IMR-90 (cell line): ENCODE data around the gene ACACB. TPM values are rescaled to one million over a fixed set of nuclear protein-coding genes. Genes with fewer than 3 reads are reported as not detected.

Source experiments
- ATAC-seq: fragments of 200-7000 bp; cut with Tn5 transposase; 2 replicates; pipeline ENCODE4 v1.9.1; 2020; ENCODE audit warnings: low read depth, mild to moderate bottlenecking, moderate library complexity
- BruUV-seq: library from RNA; stranded (reverse); fragments of 400-500 nt; replicated peaks from 2 replicates; lab custom pipeline; 2021; lab: Mats Ljungman, UMichigan
- CTCF ChIA-PET: fragments of 300-600 bp; formaldehyde crosslinking; extraction: SDS; loops from one replicate; lab custom pipeline; 2021; ENCODE audit warnings: antibody characterized with exemption; lab: Yijun Ruan, JAX
- POLR2A ChIA-PET: fragments of 300-600 bp; sonication (Branson Sonifier 250); formaldehyde crosslinking; loops from one replicate; lab custom pipeline; 2022; ENCODE audit warnings: antibody characterized with exemption; ENCODE audit not compliant: unreplicated experiment; lab: Charles Lee
- DNase-seq: peaks from one replicate; pipeline ENCODE4 v3.0.0; 2013
- H2AFZ ChIP-seq: replicated peaks from 2 replicates; pipeline ENCODE3; 2013; ENCODE audit warnings: low read length, mild to moderate bottlenecking; ENCODE audit not compliant: poor library complexity
- H2AK5ac ChIP-seq: 2 replicates; pipeline ENCODE4 v1.6.1; 2013; ENCODE audit warnings: low read depth, low read length, inconsistent platforms
- H2AK9ac ChIP-seq: replicated peaks from 2 replicates; pipeline ENCODE3; 2013; ENCODE audit warnings: mild to moderate bottlenecking, low read depth, low read length, moderate library complexity; ENCODE audit not compliant: poor library complexity
- H2BK120ac ChIP-seq: 2 replicates; pipeline ENCODE4 v1.6.1; 2013; ENCODE audit warnings: low read depth, low read length, inconsistent platforms
- H2BK15ac ChIP-seq: 3 replicates; pipeline ENCODE4 v1.6.1; 2013; ENCODE audit warnings: low read depth, low read length, inconsistent platforms
- H2BK20ac ChIP-seq: 2 replicates; pipeline ENCODE4 v1.6.1; 2013; ENCODE audit warnings: low read depth, mild to moderate bottlenecking, inconsistent platforms, low read length, moderate library complexity
- H2BK5ac ChIP-seq: 2 replicates; pipeline ENCODE4 v1.6.1; 2013; ENCODE audit warnings: mild to moderate bottlenecking, low read depth, low read length, inconsistent platforms; ENCODE audit not compliant: poor library complexity, severe bottlenecking
- H3K14ac ChIP-seq: replicated peaks from 2 replicates; pipeline ENCODE4 v1.6.1; 2013; ENCODE audit warnings: low read depth, low read length, inconsistent platforms
- H3K18ac ChIP-seq: 2 replicates; pipeline ENCODE4 v1.6.1; 2013; ENCODE audit warnings: low read depth, low read length, control low read depth
- H3K23ac ChIP-seq: 2 replicates; pipeline ENCODE4 v1.6.1; 2013; ENCODE audit warnings: low read depth, low read length, inconsistent platforms
- H3K27ac ChIP-seq: 2 replicates; pipeline ENCODE4 v1.5.1; 2013; ENCODE audit warnings: mild to moderate bottlenecking, control low read depth, low read length; ENCODE audit not compliant: insufficient read depth
- H3K27me3 ChIP-seq: 2 replicates; pipeline ENCODE4 v1.6.1; 2013; ENCODE audit warnings: low read length; ENCODE audit not compliant: control insufficient read depth, insufficient read depth
- H3K36me3 ChIP-seq: 2 replicates; pipeline ENCODE4 v1.6.1; 2013; ENCODE audit warnings: low read length, mixed read lengths; ENCODE audit not compliant: control insufficient read depth, insufficient read depth
- H3K4ac ChIP-seq: 2 replicates; pipeline ENCODE4 v1.6.1; 2013; ENCODE audit warnings: low read depth, low read length, inconsistent platforms
- H3K4me1 ChIP-seq: 2 replicates; pipeline ENCODE4 v1.6.1; 2013; ENCODE audit warnings: low read length, mixed read lengths; ENCODE audit not compliant: control insufficient read depth, insufficient read depth
- H3K4me2 ChIP-seq: 2 replicates; pipeline ENCODE4 v1.6.1; 2013; ENCODE audit warnings: low read depth, mild to moderate bottlenecking, control low read depth, low read length, moderate library complexity
- H3K4me3 ChIP-seq: 2 replicates; pipeline ENCODE4 v1.5.1; 2013; ENCODE audit warnings: low read depth, mild to moderate bottlenecking, control low read depth, low read length, moderate library complexity; ENCODE audit not compliant: insufficient read depth
- H3K56ac ChIP-seq: 2 replicates; pipeline ENCODE4 v1.6.1; 2013; ENCODE audit warnings: low read length, inconsistent platforms; ENCODE audit not compliant: insufficient read depth; ENCODE audit errors: extremely low read depth
- H3K79me1 ChIP-seq, 2 experiments: 2 replicates each; pipeline ENCODE4 v1.6.1; 2013; ENCODE audit warnings: low read length in 2 of 2, inconsistent platforms in 1 of 2, low read depth in 1 of 2
- H3K9ac ChIP-seq: 2 replicates; pipeline ENCODE4 v1.6.1; 2013; ENCODE audit warnings: low read depth, low read length, control low read depth
- H3K9me1 ChIP-seq: 2 replicates; pipeline ENCODE4 v1.6.1; 2013; ENCODE audit warnings: low read length, inconsistent platforms; ENCODE audit not compliant: insufficient read depth
- H3K9me3 ChIP-seq: 2 replicates; pipeline ENCODE4 v1.6.1; 2013; ENCODE audit warnings: low read length; ENCODE audit not compliant: control insufficient read depth, insufficient read depth
- H4K20me1 ChIP-seq: 2 replicates; pipeline ENCODE4 v1.6.1; 2013; ENCODE audit warnings: low read length, inconsistent platforms; ENCODE audit not compliant: insufficient read depth
- H4K5ac ChIP-seq: 2 replicates; pipeline ENCODE4 v1.6.1; 2013; ENCODE audit warnings: mild to moderate bottlenecking, low read depth, low read length, control low read depth
- H4K8ac ChIP-seq, 2 experiments: 2 replicates each; pipeline ENCODE4 v1.6.1; 2013; ENCODE audit warnings: low read depth in 2 of 2, low read length in 2 of 2, control low read depth in 1 of 2, inconsistent platforms in 1 of 2
- H4K91ac ChIP-seq: 2 replicates; pipeline ENCODE4 v1.6.1; 2013; ENCODE audit warnings: low read depth, low read length, inconsistent platforms; ENCODE audit not compliant: insufficient read depth
- BHLHE40 ChIP-seq: fragments of 150-350 bp; IDR thresholded peaks from 2 replicates; pipeline ENCODE4 v1.6.1; 2016; ENCODE audit warnings: mild to moderate bottlenecking, low read depth, low read length
- CEBPB ChIP-seq: IDR thresholded peaks from 2 replicates; pipeline ENCODE4 v1.6.1; 2012; ENCODE audit warnings: low read depth, low read length, improper control_type of control experiment
- CHD1 ChIP-seq: IDR thresholded peaks from 2 replicates; pipeline ENCODE4 v1.6.1; 2012; ENCODE audit warnings: low read depth, low read length, improper control_type of control experiment
- FOS ChIP-seq: fragments of 150-350 bp; IDR thresholded peaks from 2 replicates; pipeline ENCODE4 v1.6.1; 2016; ENCODE audit warnings: low read depth, low read length
- MAFK ChIP-seq: IDR thresholded peaks from 2 replicates; pipeline ENCODE4 v1.6.1; 2012; ENCODE audit warnings: low read depth, low read length, improper control_type of control experiment
- POLR2A ChIP-seq: IDR thresholded peaks from 2 replicates; pipeline ENCODE4 v1.6.1; 2012; ENCODE audit warnings: mild to moderate bottlenecking, low read depth, low read length
- WGBS, 2 experiments: methylation state at CpG; one replicate each; pipeline versions ENCODE4 v1.1.5 to v1.1.7; 2013; ENCODE audit warnings: missing lambda C conversion rate in 2 of 2; ENCODE audit not compliant: insufficient read length in 1 of 2; ENCODE audit errors: extremely low coverage in 2 of 2; 5-methylcytosine and 5-hydroxymethylcytosine counted together
- dilution Hi-C: fragments of 300-500 bp; cut with HindIII; formaldehyde crosslinking; loops from one replicate; pipeline ENCODE4 v1.14.3; 2018; ENCODE audit warnings: low sequenced_read_pairs; ENCODE audit not compliant: unreplicated experiment
- in situ Hi-C: fragments of 300-500 bp; cut with MboI; formaldehyde crosslinking; loops from 3 replicates; pipeline ENCODE4 v1.14.3; 2019; ENCODE audit warnings: low sequenced_read_pairs, inconsistent platforms, mixed read lengths
- intact Hi-C: fragments of 100-400 bp; cut with micrococcal nuclease; formaldehyde crosslinking; loops from 2 replicates; pipeline ENCODE4 v1.10.0; 2022
- polyA plus RNA-seq, 3 experiments: library from polyadenylated mRNA; depleted of rRNA; stranded (reverse); fragments of >200 nt; gene quantifications; 2 replicates each; pipeline ENCODE4 v1.2.3, GENCODE V29; 2012; ENCODE audit warnings: low replicate concordance in 1 of 3
- total RNA-seq: library from RNA; depleted of rRNA; stranded (reverse); fragments of >200 nt; gene quantifications from 2 replicates; pipeline ENCODE4 v1.2.3, GENCODE V29; 2012

Gene ACACB
- total and polyA plus RNA-seq, 2 of the 4 experiments (the other 2 are of a cell fraction): 2.0 to 2.1 TPM

DNA sequence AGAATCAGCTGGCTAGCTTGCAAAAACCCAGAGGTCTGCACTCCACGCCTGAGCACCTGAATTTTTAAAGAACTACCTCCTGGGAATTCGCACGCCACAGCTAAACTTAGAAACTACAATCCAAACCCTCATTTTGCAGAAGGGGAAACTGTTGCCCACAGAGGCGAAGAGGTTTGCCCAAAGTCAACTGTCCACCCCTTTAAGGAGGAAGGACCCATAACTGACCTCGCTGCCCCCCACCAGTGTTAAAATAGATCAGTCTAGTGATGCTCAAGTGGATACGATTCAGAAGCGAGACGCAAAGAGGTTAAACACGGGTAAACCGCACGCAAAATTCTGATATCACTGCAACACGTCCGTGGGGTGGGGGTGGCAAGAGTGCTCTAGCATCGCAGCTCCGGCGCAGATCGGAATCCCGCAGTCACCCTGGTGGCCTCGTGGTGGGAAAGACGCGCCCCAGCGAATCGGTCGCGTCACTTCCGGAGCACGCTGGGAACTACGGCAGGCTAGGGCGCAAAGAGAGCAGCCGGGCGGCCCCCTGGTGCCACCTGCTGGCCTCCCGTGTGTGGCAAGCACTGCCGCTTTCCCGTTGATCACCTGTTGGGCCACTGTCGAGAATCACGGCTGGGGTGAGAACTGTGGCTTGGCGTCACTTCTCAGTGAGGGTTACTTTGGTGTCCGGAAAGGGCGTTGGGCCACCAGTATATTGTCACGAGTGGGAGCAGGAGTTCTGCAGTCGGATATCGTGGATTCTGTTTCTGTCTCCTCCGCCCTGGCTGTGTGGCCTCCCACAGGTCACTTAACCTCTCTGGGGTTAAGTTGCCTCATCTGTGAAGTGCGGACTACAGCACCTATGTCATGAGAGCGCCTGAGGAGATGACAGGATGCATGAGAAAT is 23.1 kb upstream of the ACACB start, which contains the start of gene ALKBH2 (continued):
- TF ChIP-seq BHLHE40 (no peak), MAFK (no peak), POLR2A (peak; percentile 67), FOS (0 out of 2 replicates have a peak, but pooled peaks have one; percentile 6), CHD1 (no peak)

DNA sequence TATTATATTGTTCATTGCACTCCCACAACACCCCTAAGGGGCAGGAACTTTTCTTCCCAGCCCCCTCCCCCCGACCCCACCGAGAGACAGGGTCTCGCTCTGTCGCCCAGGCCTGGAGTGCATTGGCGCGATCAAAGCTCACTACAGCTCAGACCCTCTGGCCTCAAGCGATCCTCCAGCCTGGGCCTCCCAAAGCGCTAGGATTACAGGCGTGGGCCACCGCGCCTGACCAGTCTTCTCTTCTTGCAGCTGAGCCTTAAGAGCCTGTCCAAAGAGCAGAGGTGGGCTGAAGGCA is 19.3 kb upstream of the ACACB start:
- no peaks in the 10 kb centered on the region for H4K20me1 ChIP-seq
- BruUV-seq: no TSS peak
- H2BK120ac ChIP-seq: no peak overlapping the region
- H4K8ac ChIP-seq: peak overlapping the region; percentile 6 to 64; a peak in 2 of 4 replicates
- no peak overlapping the region for H3K4ac ChIP-seq
- H3K27ac ChIP-seq: peak overlapping the region; percentile 50; the same call in 1 of the 2 replicates
- H3K9ac ChIP-seq: peak overlapping the region; percentile 78
- intact Hi-C loops: loop anchor here (10.0 kb wide), 3 partner anchors 142 to 432 kb away; partner anchors contain the start of gene SSH1
- H3K23ac ChIP-seq: no peak overlapping the region
- H3K9me1 ChIP-seq: 0 out of 2 replicates have a peak, but pooled peaks cover 8% of the 10 kb centered on the region
- H2BK20ac ChIP-seq: no peak overlapping the region
- H3K18ac ChIP-seq: no peak overlapping the region
- H2AK5ac ChIP-seq: no peak overlapping the region
- peak overlapping the region; percentile 39 for H3K4me3 ChIP-seq
- H4K91ac ChIP-seq: 0 out of 2 replicates have a peak overlapping the region, but pooled peaks have one; percentile 19
- in situ Hi-C loops: loop anchor here (10.0 to 25.0 kb wide), 2 partner anchors 292 to 460 kb away; partner anchors contain the start of gene SELPLG
- ATAC-seq (no peak), DNase-seq (no peak)
- ChIA-PET POLR2A (no interaction called here), CTCF (no interaction called here)
- H2AFZ ChIP-seq: peak overlapping the region; percentile 91
- H2AK9ac ChIP-seq: no peak overlapping the region
- H2BK5ac ChIP-seq: no peak overlapping the region
- TF ChIP-seq FOS (no peak), CEBPB (no peak), BHLHE40 (no peak)
- no peaks in the 10 kb centered on the region for H3K9me3 ChIP-seq
- H3K56ac ChIP-seq: no peak overlapping the region
- 0% methylated on average over 3 of the region's 11 CpGs; no CpG with 5 or more reads in 1 of the 2 experiments for WGBS, 2 experiments
- no peaks in the 10 kb centered on the region for H3K27me3 ChIP-seq
- peak overlapping the region; percentile 61 for H3K4me2 ChIP-seq
- dilution Hi-C loops: no loop called here
- peaks cover 8% of the 10 kb centered on the region for H3K36me3 ChIP-seq
- H4K5ac ChIP-seq: no peak overlapping the region
- peaks cover 3% of the 10 kb centered on the region for H3K4me1 ChIP-seq
- peaks cover 24 to 42% of the 10 kb centered on the region in 2 experiments for H3K79me1 ChIP-seq
- H2BK15ac ChIP-seq: no peak overlapping the region
- no peak overlapping the region for H3K14ac ChIP-seq
